ENCODE results near the gene TBC1D5.

DNA sequence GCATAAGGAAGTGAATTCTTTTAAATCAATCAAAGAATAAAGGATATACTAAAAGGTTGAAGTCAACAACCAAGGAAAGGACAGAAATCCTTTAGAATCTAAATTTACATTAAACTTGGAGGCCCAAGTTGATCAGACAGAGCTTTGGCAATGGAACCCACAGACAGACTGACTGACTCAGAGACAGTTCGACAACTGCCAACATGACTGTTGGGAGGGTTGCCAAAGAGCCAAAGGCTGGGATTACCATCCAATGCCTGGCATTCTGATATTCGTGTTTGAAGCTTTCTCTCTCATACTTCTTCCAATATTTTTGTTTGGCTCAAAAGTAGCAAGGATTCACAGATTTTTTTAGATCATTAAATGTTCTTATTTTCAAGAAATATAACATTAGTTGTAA is 451.5 kb downstream of the TBC1D5 start:
- TF ChIP-seq MYC (IDR thresholded peaks at IDR 0.05; ENCODE audit: borderline replicate concordance, low read length) (no peak), BHLHE40 (IDR thresholded peaks at IDR 0.05; ENCODE audit: low read depth, low read length) (no peak)

All from A549 (cell line).